CD4-positive, alpha-beta T cell treated with Interleukin-1 beta for 1 hour (primary cell): ENCODE results near the gene MED17.

Experiments used
- DNase-seq, 2 donors: peaks; one replicate each; pipeline ENCODE4 v3.0.0-alpha.2; 2020 to 2022

Gene MED17

GRCh38 chr11:93817426-93818348 is 33.6 kb downstream of the MED17 start:
- no peak for DNase-seq

GRCh38 chr11:93819966-93820695 is 36.0 kb downstream of the MED17 start:
- no peak for DNase-seq

GRCh38 chr11:93820847-93821246 is 36.8 kb downstream of the MED17 start:
- no peak for DNase-seq

- DNase-seq: no peak
Observed at GRCh38 chr11:93821617-93822016, 37.5 kb downstream of the MED17 start.

GRCh38 chr11:93822359-93822758 is 38.3 kb downstream of the MED17 start:
- no peak for DNase-seq

GRCh38 chr11:93823210-93823609 is 39.1 kb downstream of the MED17 start:
- DNase-seq: no peak

GRCh38 chr11:93827363-93827762 is 43.3 kb downstream of the MED17 start:
- no peak for DNase-seq

- DNase-seq: no peak
Observed at GRCh38 chr11:93829598-93829997, 45.5 kb downstream of the MED17 start.

- DNase-seq: no peak
Observed at GRCh38 chr11:93831343-93832127, 47.5 kb downstream of the MED17 start.

- DNase-seq: no peak
Observed at GRCh38 chr11:93832780-93833179, 48.7 kb downstream of the MED17 start.

GRCh38 chr11:93838967-93839366 is 54.9 kb downstream of the MED17 start:
- no peak for DNase-seq

GRCh38 chr11:93840180-93840579 is 56.1 kb downstream of the MED17 start:
- DNase-seq: no peak

GRCh38 chr11:93840981-93841380 is 56.9 kb downstream of the MED17 start:
- DNase-seq: no peak

- no peak for DNase-seq
Observed at GRCh38 chr11:93841446-93841845, 57.4 kb downstream of the MED17 start.

GRCh38 chr11:93842034-93842433 is 58.0 kb downstream of the MED17 start:
- DNase-seq: no peak

GRCh38 chr11:93842461-93842860 is 58.4 kb downstream of the MED17 start:
- no peak for DNase-seq

- no peak for DNase-seq
Observed at GRCh38 chr11:93843906-93844305, 59.8 kb downstream of the MED17 start.

GRCh38 chr11:93844568-93844967 is 60.5 kb downstream of the MED17 start:
- DNase-seq: no peak

GRCh38 chr11:93845181-93846092 is 61.4 kb downstream of the MED17 start:
- no peak for DNase-seq

- DNase-seq: no peak
Observed at GRCh38 chr11:93846411-93846810, 62.3 kb downstream of the MED17 start.

GRCh38 chr11:93849201-93849600 is 65.1 kb downstream of the MED17 start:
- DNase-seq: no peak
